Measurements from ENCODE around the gene A1CF. TPM values are rescaled to one million over a fixed set of nuclear protein-coding genes. Genes with fewer than 3 reads are reported as not detected.

A1CF gene
- total RNA-seq, 1 donor from 2014 or later, result not detected

DNA sequence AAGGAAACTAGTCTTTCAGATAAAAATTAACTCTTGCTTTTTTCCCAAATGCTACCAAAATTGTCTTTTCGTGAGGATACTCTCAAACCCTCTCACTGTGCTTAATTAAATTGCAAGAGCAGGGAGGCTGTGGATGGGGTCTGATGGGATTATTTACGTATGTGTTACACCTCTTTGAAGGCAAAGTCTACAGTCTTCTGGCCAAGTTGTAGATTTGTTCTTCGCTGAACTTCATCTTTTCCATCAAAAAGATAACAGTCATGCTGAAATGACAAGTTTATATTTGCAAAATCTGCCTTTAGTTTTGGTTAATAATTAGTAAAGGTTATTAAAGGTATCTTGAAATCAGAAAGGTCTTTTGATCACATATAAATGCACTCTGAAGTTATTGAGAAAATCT lies 22.7 kb downstream of the A1CF start:
- no peak for DNase-seq

DNA sequence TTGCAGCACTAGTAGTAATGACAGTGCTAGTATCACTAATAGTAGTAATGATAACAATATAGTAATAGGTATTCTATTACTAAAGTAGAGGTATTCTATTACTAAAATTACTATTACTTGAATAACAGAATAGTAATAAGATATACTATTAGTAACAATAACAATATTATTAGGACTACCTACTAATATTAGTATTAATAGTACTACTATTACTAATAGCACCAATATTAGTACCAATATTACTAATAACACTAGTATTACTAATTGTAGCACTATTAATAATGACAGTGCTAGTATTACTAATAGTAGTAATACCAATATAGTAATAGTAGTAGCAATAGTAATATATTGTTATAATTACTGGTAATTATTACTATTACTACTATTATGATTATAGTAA lies 24.1 kb downstream of the A1CF start:
- no peak for DNase-seq

GRCh38 chr10:50857579-50857978 lies 27.8 kb downstream of the A1CF start:
- DNase-seq, result no peak

DNA sequence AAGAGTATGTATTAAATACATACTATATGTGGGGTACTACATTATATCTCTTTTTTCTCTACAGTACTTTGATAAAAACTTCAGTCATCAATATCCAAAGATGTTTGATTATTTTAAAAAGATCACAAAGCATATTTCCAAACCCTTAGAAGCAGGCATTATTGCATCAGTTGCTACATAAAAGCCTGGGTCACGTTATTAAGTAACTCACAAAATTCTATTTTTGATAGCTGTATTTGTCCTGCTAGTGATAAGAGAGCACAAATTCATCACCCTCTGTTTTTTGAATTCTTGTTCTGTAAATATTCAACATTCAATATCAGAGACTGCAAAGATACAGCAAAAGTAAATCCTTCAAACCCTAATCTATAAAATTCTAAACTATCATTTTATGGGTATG lies 30.0 kb downstream of the A1CF start:
- DNase-seq, result no peak

- no peak for DNase-seq
These were observed 30.4 kb downstream of the A1CF start for GRCh38 chr10:50855015-50855414.

GRCh38 chr10:50853557-50853956 lies 31.9 kb downstream of the A1CF start:
- no peak for DNase-seq

GRCh38 chr10:50851884-50852671 lies 33.3 kb downstream of the A1CF start:
- DNase-seq, result no peak

DNA sequence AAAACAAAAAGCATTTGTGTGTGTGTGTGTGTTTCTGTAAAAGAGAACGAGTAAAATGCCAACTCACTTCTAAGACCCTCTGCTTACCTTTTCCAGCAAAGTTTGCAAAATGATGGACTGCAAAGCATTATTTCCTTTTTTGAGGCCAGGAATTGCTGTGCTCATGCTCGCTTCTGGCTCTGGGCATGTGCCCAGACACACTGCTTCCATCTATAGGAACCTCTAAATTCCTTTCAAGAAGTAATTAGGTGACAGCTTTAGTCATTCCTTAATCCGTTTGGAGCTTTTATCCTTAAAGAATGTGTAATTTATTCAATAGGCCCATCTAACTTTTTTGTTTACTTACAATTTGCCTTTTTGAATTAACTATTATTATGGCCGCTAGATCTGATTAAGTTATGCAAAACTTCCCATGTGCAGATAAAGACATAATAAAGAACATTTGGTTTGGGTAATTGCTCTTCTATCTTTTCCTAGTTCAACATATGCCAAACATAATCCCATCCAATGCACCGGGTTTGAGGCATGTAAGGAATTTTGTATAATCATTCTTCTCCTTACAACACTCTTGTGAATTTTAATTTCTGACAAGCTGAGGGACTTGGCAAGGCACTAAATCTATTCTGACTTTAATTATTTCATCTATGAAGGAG lies 34.7 kb downstream of the A1CF start:
- no peak for DNase-seq

- DNase-seq, result no peak
These were observed 38.7 kb downstream of the A1CF start for GRCh38 chr10:50846753-50847152.

GRCh38 chr10:50837095-50837494 lies 48.3 kb downstream of the A1CF start:
- no peak for DNase-seq

GRCh38 chr10:50832171-50832751 lies 53.2 kb downstream of the A1CF start:
- no peak for DNase-seq

GRCh38 chr10:50830066-50830465 lies 55.4 kb downstream of the A1CF start:
- no peak for DNase-seq

DNA sequence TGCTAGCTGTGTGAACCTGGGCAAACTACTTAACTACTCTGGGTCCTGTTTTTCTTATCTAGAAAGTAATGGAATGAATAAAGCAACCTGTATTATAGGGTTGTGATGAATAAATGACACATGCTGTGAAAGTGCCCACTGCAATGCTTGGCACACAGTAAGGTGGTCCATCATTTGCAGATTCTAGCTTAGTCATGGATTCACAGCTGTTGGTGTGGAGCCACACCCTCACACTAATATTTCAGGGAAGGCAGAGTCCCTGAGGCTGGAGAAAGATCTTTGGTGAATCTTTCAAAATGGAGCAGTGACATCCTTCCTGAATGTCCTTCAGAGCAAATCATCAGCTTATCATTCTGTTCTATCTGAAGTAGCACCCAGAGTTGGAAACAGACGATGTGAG lies 60.6 kb downstream of the A1CF start:
- no peak for DNase-seq

- DNase-seq, result no peak
These were observed 61.6 kb downstream of the A1CF start for GRCh38 chr10:50823789-50824188.

GRCh38 chr10:50809596-50809995 lies 75.8 kb downstream of the A1CF start:
- DNase-seq, result no peak

DNA sequence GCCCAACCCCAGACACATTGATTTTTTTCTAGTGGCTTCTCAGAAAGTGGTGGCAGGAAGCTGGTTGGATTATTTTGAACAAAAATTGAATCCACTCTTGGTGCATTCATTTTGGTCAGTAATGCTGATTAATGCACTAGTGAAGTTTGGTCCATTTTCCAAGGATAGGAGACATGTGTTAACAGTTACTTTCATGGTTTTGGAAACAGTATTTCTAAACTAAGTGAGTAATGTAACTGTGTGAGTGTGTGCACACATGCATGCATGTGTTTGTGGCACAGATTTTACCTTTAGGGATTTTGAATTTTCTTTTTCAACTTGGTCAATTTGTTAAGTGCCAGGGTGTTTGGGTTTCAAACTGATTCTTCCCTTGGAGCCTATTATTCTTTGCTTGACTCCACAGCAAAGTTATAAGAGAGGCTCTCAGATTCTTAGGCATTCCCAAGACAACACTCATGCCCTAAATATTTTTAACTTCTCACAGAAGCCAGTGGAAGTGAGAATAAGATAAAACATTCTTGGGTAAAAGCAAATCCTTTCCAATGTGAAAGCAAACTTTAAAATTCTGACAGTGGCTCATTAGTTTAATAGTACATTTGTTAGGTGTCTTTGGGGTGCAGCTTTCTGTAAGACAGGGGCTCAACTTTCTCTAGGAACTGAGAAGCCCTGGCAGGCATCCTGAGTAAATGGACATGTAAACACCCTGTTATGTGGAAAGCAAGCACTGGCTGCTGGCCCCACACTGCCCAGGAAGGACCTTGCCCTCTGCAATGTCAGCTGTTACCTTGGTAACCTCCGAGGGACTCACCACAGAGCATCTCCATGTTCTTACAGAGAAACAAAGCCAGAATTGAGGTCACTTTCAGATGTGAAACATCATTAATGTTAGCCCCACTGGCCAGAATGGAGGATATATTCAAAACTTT lies 77.3 kb downstream of the A1CF start:
- DNase-seq, result no peak

DNA sequence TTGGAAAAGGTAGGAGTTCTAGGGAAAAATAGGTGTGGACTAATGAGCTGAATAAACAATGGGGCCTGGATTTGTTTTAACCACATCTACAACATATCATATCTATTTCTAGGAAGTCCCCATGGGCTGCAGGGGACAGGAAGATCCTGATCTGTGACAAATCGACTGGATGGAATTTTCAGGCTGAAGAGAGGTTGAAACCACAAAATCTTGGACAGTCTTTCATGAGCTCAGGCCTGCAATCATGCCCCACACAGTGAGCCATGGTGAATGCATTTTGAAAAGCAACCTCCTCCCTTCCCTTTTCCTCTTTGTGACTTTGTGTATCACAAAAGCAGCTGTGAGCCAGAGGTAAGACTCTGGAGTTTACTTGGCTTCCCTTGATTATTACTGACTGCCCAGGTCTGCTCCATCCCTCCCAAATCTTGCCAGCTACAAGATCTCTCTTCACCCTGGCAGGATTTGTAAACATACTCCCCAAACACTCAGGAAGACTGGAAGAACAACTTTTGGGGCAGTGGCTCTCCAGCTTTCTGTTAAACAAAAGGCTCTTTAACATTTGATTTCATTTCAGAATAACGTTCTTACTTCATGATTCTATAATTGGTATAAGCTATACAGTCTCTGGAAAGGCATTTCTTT lies 79.3 kb downstream of the A1CF start:
- DNase-seq, result no peak

DNA sequence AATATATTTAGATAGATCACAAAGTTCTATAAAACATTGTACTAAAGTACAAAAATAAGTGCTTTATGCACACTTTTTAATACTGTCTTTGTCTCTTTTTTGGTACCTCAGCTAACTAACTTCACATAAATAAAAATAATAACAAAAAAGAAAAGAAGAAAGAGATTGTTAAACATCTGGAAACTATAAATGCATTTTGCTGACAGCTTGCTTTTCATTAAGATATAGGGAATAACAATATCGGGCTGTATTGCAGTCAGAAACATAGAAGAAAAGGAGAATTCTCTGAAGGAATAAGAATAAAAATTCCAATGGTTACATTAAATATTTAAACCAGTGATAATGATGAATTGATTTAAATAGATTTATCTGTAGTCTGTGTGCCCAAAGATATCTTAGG lies 85.8 kb downstream of the A1CF start:
- DNase-seq, result no peak

- DNase-seq, result no peak
These were observed 87.1 kb downstream of the A1CF start for GRCh38 chr10:50798297-50798696.

- no peak for DNase-seq
These were observed 88.7 kb downstream of the A1CF start for GRCh38 chr10:50796693-50797092.

DNA sequence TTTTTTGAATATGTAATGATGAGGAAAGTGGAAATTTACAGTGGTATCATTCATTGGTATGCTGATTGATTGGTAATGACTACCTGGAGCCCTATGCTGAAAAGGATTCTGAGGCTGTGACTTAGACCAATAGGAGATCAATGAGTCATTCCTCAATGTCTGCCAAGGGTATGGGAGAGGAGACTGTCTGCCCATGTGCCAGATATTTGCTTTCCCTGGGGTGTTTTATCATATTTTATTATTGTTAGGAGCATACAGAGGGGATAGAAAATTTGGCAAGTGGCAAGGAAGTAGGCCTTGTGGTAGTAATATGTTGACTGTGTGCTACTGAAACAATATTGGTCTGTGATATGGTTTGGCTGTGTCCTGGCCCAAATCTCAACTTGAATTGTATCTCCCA lies 90.9 kb downstream of the A1CF start:
- DNase-seq, result no peak
